ENCODE measurements around the gene TMEM258.

TMEM258 gene

GRCh38 chr11:61793083-61793828 is 857 bp upstream of the TMEM258 start:
- TF ChIP-seq L3MBTL2 (conservative IDR thresholded peaks at IDR 0.05) (peak; percentile 50; the same call in 1 of the 2 replicates), SP1 (IDR thresholded peaks at IDR 0.05) (no peak)
- DNase-seq (ENCODE audit: extremely low spot score), result no peak
- POLR2A ChIA-PET, result interaction anchor here (0.7 to 2.8 kb wide), 19 partner anchors 8 to 330 kb away, joined by 3 to 27 read pairs (median 4); partner anchors contain the start of genes FADS1 and INCENP
- CTCF ChIA-PET, result interaction anchor here (1.0 to 1.4 kb wide), 3 partner anchors 40 to 77 kb away, joined by 3 to 6 read pairs (median 4); no protein-coding TSS in a partner anchor

- POLR2A ChIA-PET, result interaction anchor here (0.9 to 2.8 kb wide), 12 partner anchors 9 to 89 kb away, joined by 3 to 27 read pairs (median 5); partner anchors contain the start of gene FADS1
Measured at GRCh38 chr11:61791737-61792309, 576 bp downstream of the TMEM258 start.

GRCh38 chr11:61787928-61788491 is 4.4 kb downstream of the TMEM258 start:
- CTCF ChIA-PET, result interaction anchor here (0.8 to 2.7 kb wide), 6 partner anchors 9 to 55 kb away, joined by 3 to 17 read pairs (median 6); partner anchors contain the start of gene MYRF
- DNase-seq (ENCODE audit: extremely low spot score), result peak; percentile 50
- TF ChIP-seq FOXM1 (IDR thresholded peaks at IDR 0.05; ENCODE audit: borderline replicate concordance) (no peak), ELF4 (IDR thresholded peaks at IDR 0.05) (no peak), SUZ12 (IDR thresholded peaks at IDR 0.05) (no peak), L3MBTL2 (conservative IDR thresholded peaks at IDR 0.05) (no peak), ZNF384 (IDR thresholded peaks at IDR 0.05) (no peak), SP1 (IDR thresholded peaks at IDR 0.05) (no peak), FOXK2 (IDR thresholded peaks at IDR 0.05) (no peak), NFRKB (IDR thresholded peaks at IDR 0.05) (no peak), ARNT (IDR thresholded peaks at IDR 0.05) (no peak)
- POLR2A ChIA-PET, result interaction anchor here (1.1 to 1.2 kb wide), 2 partner anchors 30 to 43 kb away, joined by 3 to 4 read pairs; no protein-coding TSS in a partner anchor

More at GRCh38 chr11:61791737-61792309, 576 bp downstream of the TMEM258 start:
- peak; percentile 56 for DNase-seq (ENCODE audit: extremely low spot score)
- TF ChIP-seq FOXA1 (IDR thresholded peaks at IDR 0.05), result no peak
- TF ChIP-seq FOXK2 (IDR thresholded peaks at IDR 0.05), result no peak
- no peak for TF ChIP-seq SUZ12 (IDR thresholded peaks at IDR 0.05)
- TF ChIP-seq PKNOX1 (IDR thresholded peaks at IDR 0.05), result no peak
- no peak for TF ChIP-seq L3MBTL2 (conservative IDR thresholded peaks at IDR 0.05)
- no peak for TF ChIP-seq FOXM1 (IDR thresholded peaks at IDR 0.05; ENCODE audit: borderline replicate concordance)
- CTCF ChIA-PET, result interaction anchor here (0.7 to 1.4 kb wide), 4 partner anchors 44 to 392 kb away, joined by 3 to 6 read pairs (median 4); no protein-coding TSS in a partner anchor

- DNase-seq (ENCODE audit: extremely low spot score), result no peak
- TF ChIP-seq FOXK2 (IDR thresholded peaks at IDR 0.05), result no peak
- TF ChIP-seq SP1 (IDR thresholded peaks at IDR 0.05), result no peak
- no peak for TF ChIP-seq FOXM1 (IDR thresholded peaks at IDR 0.05; ENCODE audit: borderline replicate concordance)
- TF ChIP-seq LEF1 (IDR thresholded peaks at IDR 0.05; ENCODE audit: borderline replicate concordance), result no peak
- TF ChIP-seq NFRKB (IDR thresholded peaks at IDR 0.05), result no peak
- no peak for TF ChIP-seq L3MBTL2 (conservative IDR thresholded peaks at IDR 0.05)
- no peak for TF ChIP-seq BHLHE40 (IDR thresholded peaks at IDR 0.05; ENCODE audit: borderline replicate concordance)
- TF ChIP-seq ZNF384 (IDR thresholded peaks at IDR 0.05), result no peak
- no peak for TF ChIP-seq ARNT (IDR thresholded peaks at IDR 0.05)
- TF ChIP-seq SUZ12 (IDR thresholded peaks at IDR 0.05), result no peak
- no peak for TF ChIP-seq FOXA1 (IDR thresholded peaks at IDR 0.05)
- TF ChIP-seq CTBP1 (IDR thresholded peaks at IDR 0.05; ENCODE audit: borderline replicate concordance), result no peak
- no peak for TF ChIP-seq TARDBP (IDR thresholded peaks at IDR 0.05)
- ChIA-PET POLR2A (no interaction called here), CTCF (no interaction called here)
Measured at GRCh38 chr11:61785837-61786402, 6.5 kb downstream of the TMEM258 start.

- CTCF ChIA-PET, result no interaction called here
- POLR2A ChIA-PET, result interaction anchor here (0.6 kb wide), 1 partner anchor 370 kb away, joined by 3 read pairs; no protein-coding TSS in a partner anchor
Measured at GRCh38 chr11:61784506-61784805, 7.9 kb downstream of the TMEM258 start.

More at GRCh38 chr11:61784506-61784805, 7.9 kb downstream of the TMEM258 start:
- DNase-seq (ENCODE audit: extremely low spot score), result no peak
- TF ChIP-seq CTBP1 (IDR thresholded peaks at IDR 0.05; ENCODE audit: borderline replicate concordance) (no peak), ZNF384 (IDR thresholded peaks at IDR 0.05) (no peak), FOXK2 (IDR thresholded peaks at IDR 0.05) (no peak), ARNT (IDR thresholded peaks at IDR 0.05) (no peak), FOXA1 (IDR thresholded peaks at IDR 0.05) (no peak), ELF4 (IDR thresholded peaks at IDR 0.05) (no peak), BHLHE40 (IDR thresholded peaks at IDR 0.05; ENCODE audit: borderline replicate concordance) (no peak), LEF1 (IDR thresholded peaks at IDR 0.05; ENCODE audit: borderline replicate concordance) (no peak), TARDBP (IDR thresholded peaks at IDR 0.05) (no peak), HDGF (IDR thresholded peaks at IDR 0.05; ENCODE audit: borderline replicate concordance) (no peak), SUZ12 (IDR thresholded peaks at IDR 0.05) (no peak), SP1 (IDR thresholded peaks at IDR 0.05) (no peak), NFRKB (IDR thresholded peaks at IDR 0.05) (no peak), L3MBTL2 (conservative IDR thresholded peaks at IDR 0.05) (no peak), PKNOX1 (IDR thresholded peaks at IDR 0.05) (no peak), FOXM1 (IDR thresholded peaks at IDR 0.05; ENCODE audit: borderline replicate concordance) (no peak)

All from HEK293T (cell line).